Nucleus accumbens (tissue), 56 donors: ENCODE measurements around the gene GOLGA8Q.
"Not testable (repeated sequence)": the region's sequence is repeated elsewhere in the genome, so short reads cannot be mapped to it uniquely, and the experiment has no call there.

Experiments used
- DNase-seq, 56 donors: peaks; one replicate each; lab custom pipeline; 2025; lab: John Stamatoyannopoulos, UW

Gene GOLGA8Q

GRCh38 chr15:30551750-30552149, at the start of gene GOLGA8Q:
Gene GOLGA8Q (plus strand): TSS chr15:30552050. CDS start chr15:30552078, 28 bp downstream.
- DNase-seq, result not testable (repeated sequence)

GRCh38 chr15:30502904-30503781, 48.7 kb upstream of the GOLGA8Q start:
- DNase-seq, result not testable (repeated sequence)

GRCh38 chr15:30504162-30504843, 47.5 kb upstream of the GOLGA8Q start:
- DNase-seq, result not testable (repeated sequence)

GRCh38 chr15:30514545-30514944, 37.3 kb upstream of the GOLGA8Q start:
- DNase-seq, result not testable (repeated sequence)

GRCh38 chr15:30523453-30524243, 28.2 kb upstream of the GOLGA8Q start:
- DNase-seq, result not testable (repeated sequence)

- not testable (repeated sequence) for DNase-seq
Measured at GRCh38 chr15:30525912-30526311, 25.9 kb upstream of the GOLGA8Q start.

GRCh38 chr15:30529049-30529448, 22.8 kb upstream of the GOLGA8Q start:
- DNase-seq, result not testable (repeated sequence)

GRCh38 chr15:30566949-30567348, 15.1 kb downstream of the GOLGA8Q start:
- not testable (repeated sequence) for DNase-seq

GRCh38 chr15:30573012-30573491, 21.2 kb downstream of the GOLGA8Q start:
- not testable (repeated sequence) for DNase-seq

- not testable (repeated sequence) for DNase-seq
Measured at GRCh38 chr15:30579394-30579970, 27.6 kb downstream of the GOLGA8Q start.

GRCh38 chr15:30580716-30581115, 28.9 kb downstream of the GOLGA8Q start:
- not testable (repeated sequence) for DNase-seq

GRCh38 chr15:30598953-30599352, 47.1 kb downstream of the GOLGA8Q start:
- DNase-seq, result not testable (repeated sequence)

GRCh38 chr15:30603796-30604195, 51.9 kb downstream of the GOLGA8Q start, which contains the start of gene GOLGA8H:
Gene GOLGA8H (plus strand): TSS chr15:30604028. CDS start chr15:30604126, 98 bp downstream.
- DNase-seq, result not testable (repeated sequence)
